SK-N-SH (cell line): ENCODE data around the gene DPEP2.

Experiments
- EP300 ChIP-seq, 2 experiments: IDR thresholded peaks; 2 replicates each; pipeline versions ENCODE4 v1.4.0 to v1.6.1; 2012; ENCODE audit warnings: borderline replicate concordance in 1 of 2, low read depth in 1 of 2, low read length in 1 of 2
- EZH2phosphoT487 ChIP-seq: fragments of 200-600 bp; sonication (generic); IDR thresholded peaks from 2 replicates; pipeline ENCODE4 v1.6.1; 2017; ENCODE audit warnings: low read depth, mixed run types, mild to moderate bottlenecking, antibody characterized with exemption, moderate library complexity, borderline replicate concordance
- TF ChIP-seq, protein P1 (sequence below): fragments of 200-600 bp; sonication (generic); IDR thresholded peaks from 2 replicates; pipeline ENCODE4 v1.6.1; 2017; ENCODE audit warnings: antibody characterized with exemption, mild to moderate bottlenecking, moderate library complexity
- TF ChIP-seq, protein P2 (sequence below): IDR thresholded peaks from 2 replicates; pipeline ENCODE4 v1.6.1; 2012; ENCODE audit warnings: mild to moderate bottlenecking, low read depth, low read length, moderate library complexity

DNA sequence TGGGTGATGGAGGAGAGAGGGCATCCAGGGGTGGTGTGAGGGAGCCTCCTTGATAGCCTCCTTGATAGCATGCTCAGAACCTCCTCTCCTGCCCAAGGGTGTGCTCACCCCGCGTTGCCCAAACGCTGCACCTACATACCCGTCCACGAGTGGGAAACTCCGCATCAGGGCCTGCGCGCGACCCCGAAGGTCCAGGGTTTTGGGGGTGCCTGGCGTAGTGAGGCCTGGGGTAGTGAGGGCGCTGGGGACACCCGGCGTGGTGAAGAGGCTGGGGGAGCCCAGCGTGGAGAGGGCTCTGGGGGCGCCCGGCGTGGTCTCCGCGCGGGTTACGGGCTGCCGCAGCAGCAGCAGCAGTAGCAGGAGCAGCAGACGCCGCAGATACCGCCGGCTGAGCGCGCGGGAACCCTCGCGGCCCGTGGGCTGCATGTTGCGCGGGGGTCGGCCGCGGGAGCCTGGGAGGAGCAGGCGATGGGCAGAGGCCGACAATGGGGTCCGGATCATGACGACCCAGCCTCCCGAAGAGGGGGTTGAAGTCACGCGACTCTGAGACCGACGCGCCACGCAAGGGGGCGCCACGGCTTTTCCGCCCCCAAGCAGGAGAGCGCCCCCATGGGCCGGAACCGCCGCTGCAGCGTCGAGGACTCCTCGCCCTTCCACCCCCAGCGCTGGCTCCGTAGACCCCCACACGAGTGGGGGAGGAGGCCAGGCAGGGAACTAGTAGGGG is 19.2 kb downstream of the DPEP2 start, which contains the start of gene DPEP3:
- TF ChIP-seq, protein P1, sequence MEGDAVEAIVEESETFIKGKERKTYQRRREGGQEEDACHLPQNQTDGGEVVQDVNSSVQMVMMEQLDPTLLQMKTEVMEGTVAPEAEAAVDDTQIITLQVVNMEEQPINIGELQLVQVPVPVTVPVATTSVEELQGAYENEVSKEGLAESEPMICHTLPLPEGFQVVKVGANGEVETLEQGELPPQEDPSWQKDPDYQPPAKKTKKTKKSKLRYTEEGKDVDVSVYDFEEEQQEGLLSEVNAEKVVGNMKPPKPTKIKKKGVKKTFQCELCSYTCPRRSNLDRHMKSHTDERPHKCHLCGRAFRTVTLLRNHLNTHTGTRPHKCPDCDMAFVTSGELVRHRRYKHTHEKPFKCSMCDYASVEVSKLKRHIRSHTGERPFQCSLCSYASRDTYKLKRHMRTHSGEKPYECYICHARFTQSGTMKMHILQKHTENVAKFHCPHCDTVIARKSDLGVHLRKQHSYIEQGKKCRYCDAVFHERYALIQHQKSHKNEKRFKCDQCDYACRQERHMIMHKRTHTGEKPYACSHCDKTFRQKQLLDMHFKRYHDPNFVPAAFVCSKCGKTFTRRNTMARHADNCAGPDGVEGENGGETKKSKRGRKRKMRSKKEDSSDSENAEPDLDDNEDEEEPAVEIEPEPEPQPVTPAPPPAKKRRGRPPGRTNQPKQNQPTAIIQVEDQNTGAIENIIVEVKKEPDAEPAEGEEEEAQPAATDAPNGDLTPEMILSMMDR = no peak
- no peak for TF ChIP-seq EP300 (IDR thresholded peaks at IDR 0.05; ENCODE audit: borderline replicate concordance in 1 of 2, low read depth in 1 of 2, low read length in 1 of 2)
- TF ChIP-seq, protein P2, sequence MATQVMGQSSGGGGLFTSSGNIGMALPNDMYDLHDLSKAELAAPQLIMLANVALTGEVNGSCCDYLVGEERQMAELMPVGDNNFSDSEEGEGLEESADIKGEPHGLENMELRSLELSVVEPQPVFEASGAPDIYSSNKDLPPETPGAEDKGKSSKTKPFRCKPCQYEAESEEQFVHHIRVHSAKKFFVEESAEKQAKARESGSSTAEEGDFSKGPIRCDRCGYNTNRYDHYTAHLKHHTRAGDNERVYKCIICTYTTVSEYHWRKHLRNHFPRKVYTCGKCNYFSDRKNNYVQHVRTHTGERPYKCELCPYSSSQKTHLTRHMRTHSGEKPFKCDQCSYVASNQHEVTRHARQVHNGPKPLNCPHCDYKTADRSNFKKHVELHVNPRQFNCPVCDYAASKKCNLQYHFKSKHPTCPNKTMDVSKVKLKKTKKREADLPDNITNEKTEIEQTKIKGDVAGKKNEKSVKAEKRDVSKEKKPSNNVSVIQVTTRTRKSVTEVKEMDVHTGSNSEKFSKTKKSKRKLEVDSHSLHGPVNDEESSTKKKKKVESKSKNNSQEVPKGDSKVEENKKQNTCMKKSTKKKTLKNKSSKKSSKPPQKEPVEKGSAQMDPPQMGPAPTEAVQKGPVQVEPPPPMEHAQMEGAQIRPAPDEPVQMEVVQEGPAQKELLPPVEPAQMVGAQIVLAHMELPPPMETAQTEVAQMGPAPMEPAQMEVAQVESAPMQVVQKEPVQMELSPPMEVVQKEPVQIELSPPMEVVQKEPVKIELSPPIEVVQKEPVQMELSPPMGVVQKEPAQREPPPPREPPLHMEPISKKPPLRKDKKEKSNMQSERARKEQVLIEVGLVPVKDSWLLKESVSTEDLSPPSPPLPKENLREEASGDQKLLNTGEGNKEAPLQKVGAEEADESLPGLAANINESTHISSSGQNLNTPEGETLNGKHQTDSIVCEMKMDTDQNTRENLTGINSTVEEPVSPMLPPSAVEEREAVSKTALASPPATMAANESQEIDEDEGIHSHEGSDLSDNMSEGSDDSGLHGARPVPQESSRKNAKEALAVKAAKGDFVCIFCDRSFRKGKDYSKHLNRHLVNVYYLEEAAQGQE = no peak
- no peak for TF ChIP-seq EZH2phosphoT487
